ENCODE results near the gene PTPRN2.
"Not testable (repeated sequence)": the region's sequence is repeated elsewhere in the genome, so short reads cannot be mapped to it uniquely, and the experiment has no call there.

The PTPRN2 gene

GRCh38 chr7:157667261-157667660 lies 920.4 kb downstream of the PTPRN2 start:
- in situ Hi-C loops (cut with MboI; ENCODE audit: low pct_unique_long_range_greater_than_20kb, low sequenced_read_pairs): no loop called here
- DNase-seq: no peak

DNA sequence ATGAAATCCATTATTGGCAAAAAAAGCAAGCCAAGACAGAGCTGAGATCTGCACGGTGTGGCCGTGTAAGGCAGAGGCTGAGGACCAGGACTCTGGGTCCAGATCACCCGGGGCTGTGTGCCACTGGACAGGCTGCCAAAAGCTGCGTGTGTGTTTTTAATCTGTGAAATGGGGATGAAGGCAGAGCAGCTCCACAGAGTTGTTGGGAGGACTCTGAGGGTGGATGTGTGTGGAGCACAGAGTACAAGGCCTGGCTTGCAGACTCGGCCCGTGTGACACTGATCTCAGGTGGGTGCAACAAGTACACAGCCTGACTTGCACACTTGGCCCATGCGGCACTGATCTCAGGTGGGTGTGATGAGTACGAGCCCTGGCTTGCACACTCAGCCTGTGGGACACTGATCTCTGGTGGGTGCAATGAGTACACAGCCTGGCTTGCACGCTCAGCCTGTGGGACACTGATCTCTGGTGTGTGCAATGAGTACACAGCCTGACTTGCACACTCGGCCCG lies 921.0 kb downstream of the PTPRN2 start:
- in situ Hi-C loops (cut with MboI; ENCODE audit: low pct_unique_long_range_greater_than_20kb, low sequenced_read_pairs): no loop called here

DNA sequence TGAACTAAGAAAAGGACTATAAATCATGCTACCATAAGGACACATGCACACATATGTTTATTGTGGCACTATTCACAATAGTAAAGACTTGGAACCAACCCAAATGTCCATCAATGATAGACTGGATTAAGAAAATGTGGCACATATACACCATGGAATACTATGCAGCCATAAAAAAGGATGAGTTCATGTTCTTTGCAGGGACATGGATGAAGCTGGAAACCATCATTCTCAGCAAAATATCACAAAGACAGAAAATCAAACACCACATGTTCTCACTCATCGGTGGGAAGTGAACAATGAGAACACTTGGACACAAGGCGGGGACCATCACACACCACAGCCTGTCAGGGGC lies 922.0 kb downstream of the PTPRN2 start:
- in situ Hi-C loops (cut with MboI; ENCODE audit: low pct_unique_long_range_greater_than_20kb, low sequenced_read_pairs); DNase-seq: not testable (repeated sequence)

More for the DNA sequence above, 921.0 kb downstream of the PTPRN2 start:
- no peak for DNase-seq

- in situ Hi-C loops (cut with MboI; ENCODE audit: low pct_unique_long_range_greater_than_20kb, low sequenced_read_pairs): no loop called here
- no peak for DNase-seq
Observed at GRCh38 chr7:157664871-157665633, 922.6 kb downstream of the PTPRN2 start.

GRCh38 chr7:157664034-157664433 lies 923.6 kb downstream of the PTPRN2 start:
- in situ Hi-C loops (cut with MboI; ENCODE audit: low pct_unique_long_range_greater_than_20kb, low sequenced_read_pairs): no loop called here
- DNase-seq: no peak

DNA sequence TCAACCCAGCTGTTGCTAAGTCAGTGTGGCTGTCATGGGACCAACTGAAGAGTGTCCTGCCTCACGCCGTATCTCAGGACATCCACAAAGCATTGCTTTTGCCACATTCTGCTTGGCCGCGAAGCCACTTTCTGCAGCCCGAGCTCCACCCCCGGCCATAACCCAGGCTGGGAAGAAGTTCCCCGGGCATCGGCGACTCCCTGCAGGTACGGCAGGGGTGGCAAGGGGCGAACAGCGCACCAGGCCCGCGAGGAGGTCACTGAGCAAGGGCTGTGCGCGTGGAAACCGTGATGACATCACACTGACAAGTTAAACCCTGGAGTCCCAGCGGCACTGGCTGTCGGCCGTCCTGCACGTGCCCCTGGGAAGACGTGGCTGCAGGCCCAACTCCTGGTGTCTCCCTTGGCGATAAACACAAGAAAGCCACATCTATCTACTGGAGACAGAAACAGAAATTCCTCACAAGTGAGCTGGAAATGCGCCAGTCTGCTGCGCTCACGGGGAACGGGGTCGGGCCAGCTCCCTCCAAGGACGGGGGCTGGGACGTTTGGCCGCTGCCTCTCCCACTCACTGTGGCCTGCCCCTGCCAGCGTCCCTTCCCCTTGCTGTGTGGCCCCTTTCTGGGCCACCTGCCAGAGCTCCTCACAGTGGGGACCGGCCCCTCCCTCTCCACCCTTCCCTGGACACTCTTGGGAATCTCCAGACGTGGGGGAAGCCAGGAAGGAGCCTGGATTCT lies 924.5 kb downstream of the PTPRN2 start:
- DNase-seq: no peak
- in situ Hi-C loops (cut with MboI; ENCODE audit: low pct_unique_long_range_greater_than_20kb, low sequenced_read_pairs): no loop called here

DNA sequence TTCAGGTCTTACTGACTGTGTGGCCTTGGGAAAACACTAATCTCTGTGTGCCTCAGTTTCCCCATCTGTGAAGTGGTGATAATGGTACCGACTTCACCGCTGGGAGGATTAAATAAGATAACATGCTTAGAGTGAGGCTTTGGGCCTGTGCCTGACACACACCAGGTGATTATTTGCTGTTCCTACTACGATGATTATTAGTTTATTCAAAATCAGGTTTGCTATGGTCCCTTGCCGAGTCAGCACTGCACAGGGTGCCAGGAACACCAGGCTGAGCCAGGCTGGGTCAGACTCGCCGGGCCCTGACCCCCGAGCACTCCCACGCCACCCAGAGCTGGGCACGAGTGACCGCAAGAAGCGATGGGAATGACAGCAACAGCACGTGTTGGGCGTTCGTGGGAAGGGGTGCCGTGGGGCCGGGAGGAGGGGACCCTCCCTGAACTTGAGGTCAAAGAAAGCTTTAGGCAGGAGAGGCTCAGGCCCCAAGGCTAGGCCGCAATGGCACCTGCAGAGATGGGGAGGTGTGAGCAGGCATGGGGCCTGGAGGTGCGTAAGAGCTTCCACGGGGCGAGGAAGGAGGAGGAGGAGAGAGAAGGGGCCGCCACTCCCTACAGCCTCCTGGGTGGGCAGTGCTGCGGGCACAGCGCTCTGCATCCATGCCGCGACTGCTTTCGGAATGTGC lies 925.4 kb downstream of the PTPRN2 start:
- in situ Hi-C loops (cut with MboI; ENCODE audit: low pct_unique_long_range_greater_than_20kb, low sequenced_read_pairs): no loop called here

GRCh38 chr7:157661611-157661975 lies 926.0 kb downstream of the PTPRN2 start:
- no peak for DNase-seq
- in situ Hi-C loops (cut with MboI; ENCODE audit: low pct_unique_long_range_greater_than_20kb, low sequenced_read_pairs): no loop called here

More for the DNA sequence above, 925.4 kb downstream of the PTPRN2 start:
- DNase-seq: no peak

- no peak for DNase-seq
- in situ Hi-C loops (cut with MboI; ENCODE audit: low pct_unique_long_range_greater_than_20kb, low sequenced_read_pairs): no loop called here
Observed at GRCh38 chr7:157660971-157661610, 926.5 kb downstream of the PTPRN2 start.

- no peak for DNase-seq
- in situ Hi-C loops (cut with MboI; ENCODE audit: low pct_unique_long_range_greater_than_20kb, low sequenced_read_pairs): no loop called here
Observed at GRCh38 chr7:157658851-157659412, 928.7 kb downstream of the PTPRN2 start.

DNA sequence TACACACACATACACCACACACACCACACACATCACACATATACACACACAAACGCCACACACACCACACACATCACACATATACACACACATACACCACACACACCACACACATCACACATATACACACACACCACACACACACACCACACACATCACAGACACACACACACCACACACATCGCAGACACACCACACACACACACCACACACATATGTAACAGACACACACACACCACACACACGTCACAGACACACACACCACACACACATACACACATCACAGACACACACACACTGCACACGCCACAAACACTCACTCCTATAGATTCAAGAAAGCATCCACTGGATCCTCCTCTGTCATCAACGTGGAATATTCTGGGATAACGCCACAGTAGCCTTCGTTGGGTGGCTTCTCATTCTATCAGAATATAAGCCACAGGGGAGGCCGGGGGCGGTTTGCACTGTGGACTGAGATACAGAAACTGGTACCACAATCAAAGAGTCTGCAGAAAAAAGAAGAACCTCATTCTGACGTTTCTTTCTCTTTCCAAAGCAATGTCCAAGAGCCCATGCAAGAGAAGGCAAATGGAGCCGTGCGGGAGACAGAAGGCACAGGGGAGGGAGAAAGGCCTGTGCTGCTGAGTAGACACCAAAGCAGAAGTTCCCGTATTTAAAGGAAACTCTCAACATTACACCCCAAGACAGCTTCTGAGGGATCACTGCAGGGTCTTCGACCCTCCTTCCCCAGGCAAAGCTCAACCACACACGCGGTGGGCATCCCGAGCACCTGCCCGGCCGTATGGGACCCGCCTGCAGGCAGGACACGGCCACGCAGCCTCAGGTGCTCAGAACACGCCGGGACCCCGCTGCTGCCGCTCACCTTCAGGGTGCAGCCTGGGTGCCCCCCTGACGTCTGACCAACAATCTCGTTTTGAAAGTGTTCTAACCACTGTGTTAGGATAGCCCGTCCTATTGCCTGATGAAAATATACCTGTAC lies 929.6 kb downstream of the PTPRN2 start:
- in situ Hi-C loops (cut with MboI; ENCODE audit: low pct_unique_long_range_greater_than_20kb, low sequenced_read_pairs): no loop called here
- peak; percentile 10 for DNase-seq

- in situ Hi-C loops (cut with MboI; ENCODE audit: low pct_unique_long_range_greater_than_20kb, low sequenced_read_pairs): no loop called here
- no peak for DNase-seq
Observed at GRCh38 chr7:157656195-157656769, 931.3 kb downstream of the PTPRN2 start.

DNA sequence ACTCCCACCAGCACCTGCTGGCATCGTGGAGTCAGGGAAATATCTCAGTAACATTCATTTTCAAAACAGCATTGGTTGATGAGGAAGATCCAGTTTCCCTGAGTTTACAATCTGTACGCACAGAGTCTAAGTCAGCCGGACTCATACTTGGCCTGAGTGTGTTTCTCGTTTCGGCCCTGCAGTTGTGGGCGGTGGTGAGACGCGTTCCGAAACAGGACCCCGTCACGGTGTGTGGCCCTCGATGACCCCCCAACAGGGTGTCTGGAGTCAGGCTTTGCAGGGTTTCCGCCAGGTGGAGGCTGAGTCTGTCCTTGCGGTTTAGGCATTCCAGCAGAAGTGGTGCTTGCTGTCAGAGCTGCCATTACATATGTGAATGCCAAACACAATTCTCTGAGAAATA lies 933.3 kb downstream of the PTPRN2 start:
- in situ Hi-C loops (cut with MboI; ENCODE audit: low pct_unique_long_range_greater_than_20kb, low sequenced_read_pairs): no loop called here
- DNase-seq: no peak

GRCh38 chr7:157653827-157654207 lies 933.8 kb downstream of the PTPRN2 start:
- DNase-seq: no peak
- in situ Hi-C loops (cut with MboI; ENCODE audit: low pct_unique_long_range_greater_than_20kb, low sequenced_read_pairs): no loop called here

- in situ Hi-C loops (cut with MboI; ENCODE audit: low pct_unique_long_range_greater_than_20kb, low sequenced_read_pairs): no loop called here
Observed at GRCh38 chr7:157652954-157653826, 934.4 kb downstream of the PTPRN2 start.

DNA sequence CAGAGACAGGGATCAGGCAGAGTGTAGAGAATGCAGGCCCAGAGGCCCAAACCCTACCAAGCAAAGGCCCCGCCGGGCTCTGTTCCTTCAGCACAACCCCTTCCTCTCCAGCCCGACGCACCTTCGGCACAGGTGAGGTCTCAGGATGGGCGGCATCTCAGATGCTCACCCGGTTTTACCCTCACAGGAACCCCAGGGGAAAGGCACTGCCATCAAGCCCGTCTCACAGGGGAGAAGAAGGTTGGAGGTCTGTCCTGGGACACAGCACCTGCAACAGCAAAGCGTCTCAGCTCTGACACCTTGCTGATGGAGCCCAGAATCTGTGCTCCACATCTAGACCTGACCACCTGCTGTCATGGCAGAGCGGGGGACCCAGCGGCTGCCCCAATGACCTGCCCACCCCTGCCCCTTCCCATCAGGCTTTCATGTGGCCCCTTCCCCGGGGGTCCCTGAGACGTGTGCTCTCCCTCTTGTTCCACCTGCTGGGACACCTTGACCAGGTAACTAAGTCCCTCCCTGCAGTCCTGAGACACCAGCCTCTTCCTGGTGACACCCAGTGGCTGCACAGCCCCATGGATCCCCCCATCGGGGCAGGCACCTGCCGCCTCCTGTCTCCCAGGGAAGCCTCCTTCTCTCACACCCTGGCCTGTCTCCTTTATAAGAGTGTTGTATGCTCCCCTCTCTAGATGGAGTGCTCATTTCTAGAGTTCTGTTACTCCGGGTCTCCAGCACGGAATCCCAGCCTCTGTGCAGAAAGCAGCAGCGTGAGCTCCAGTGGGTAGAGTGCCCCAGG lies 935.3 kb downstream of the PTPRN2 start:
- in situ Hi-C loops (cut with MboI; ENCODE audit: low pct_unique_long_range_greater_than_20kb, low sequenced_read_pairs): no loop called here
- no peak for DNase-seq

More at GRCh38 chr7:157652954-157653826, 934.4 kb downstream of the PTPRN2 start:
- DNase-seq: no peak
